NCI-H2196 (cell line): ENCODE results near the gene ABHD6.
"Not testable (repeated sequence)": the region's sequence is repeated elsewhere in the genome, so short reads cannot be mapped to it uniquely, and the experiment has no call there.

Source experiments
- DNase-seq: peaks from one replicate; lab custom pipeline; 2025; ENCODE audit not compliant: unreplicated experiment; lab: John Stamatoyannopoulos, UW

ABHD6 gene

DNA sequence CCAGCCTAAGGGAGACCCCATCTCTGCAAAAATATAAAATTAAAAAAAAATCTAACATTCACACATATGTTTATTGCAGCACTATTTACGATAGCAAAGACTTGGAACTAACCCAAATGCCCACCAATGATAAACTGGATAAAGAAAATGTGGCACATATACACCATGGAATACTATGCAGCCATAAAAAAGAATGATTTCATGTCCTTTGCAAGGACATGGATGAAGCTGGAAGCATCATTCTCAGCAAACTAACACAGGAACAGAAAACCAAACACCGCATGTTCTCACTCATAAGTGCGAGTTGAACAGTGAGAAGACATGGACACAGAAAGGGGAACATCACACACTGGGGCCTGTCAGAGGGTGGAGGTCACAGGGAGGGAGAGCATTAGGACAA lies 35.8 kb downstream of the ABHD6 start:
- not testable (repeated sequence) for DNase-seq

DNA sequence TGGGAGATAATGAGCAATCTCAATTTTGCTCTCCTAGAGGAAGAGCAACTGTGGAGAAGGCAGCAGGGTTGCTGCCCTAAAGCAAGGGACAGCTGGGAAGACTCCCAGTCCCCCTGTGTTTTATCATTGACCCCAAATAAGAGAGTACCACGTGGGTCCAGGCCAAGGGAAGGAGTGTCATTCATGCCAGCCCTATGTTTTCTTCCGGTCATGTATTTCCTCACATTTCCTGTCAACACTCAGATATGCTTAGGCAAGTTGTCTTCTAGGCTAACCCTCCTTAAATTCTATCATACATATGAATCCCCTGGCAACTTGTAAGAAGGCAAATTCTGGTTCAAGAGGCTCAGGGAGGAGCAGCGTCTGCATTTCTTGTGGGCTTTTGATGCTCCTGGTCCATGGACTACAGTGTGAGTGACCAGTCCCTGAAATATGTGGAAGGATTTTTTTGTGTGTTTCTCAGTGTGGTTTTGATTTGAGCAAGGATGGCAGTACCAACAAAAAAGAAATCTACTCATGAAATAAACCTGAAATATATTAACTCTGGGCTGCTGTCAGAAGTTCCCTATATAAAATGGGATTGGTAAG lies 36.5 kb downstream of the ABHD6 start:
- no peak for DNase-seq

DNA sequence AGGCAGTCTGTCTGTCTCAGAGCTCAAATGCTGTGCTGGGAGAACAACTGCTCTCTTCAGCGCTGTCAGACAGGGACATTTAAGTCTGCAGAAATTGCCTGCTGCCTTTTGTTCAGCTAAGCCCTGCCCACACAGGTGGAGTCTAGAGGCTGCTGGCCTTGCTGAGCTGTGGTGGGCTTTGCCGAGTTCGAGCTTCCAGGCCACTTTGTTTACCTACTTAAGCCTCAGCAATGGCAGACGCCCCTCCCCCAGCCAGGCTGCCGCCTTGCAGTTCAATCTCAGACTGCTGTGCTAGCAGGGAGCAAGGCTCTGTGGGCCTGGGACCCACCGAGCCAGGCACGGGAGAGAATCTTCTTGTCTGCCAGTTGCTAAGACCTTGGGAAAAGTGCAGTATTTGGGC lies 43.5 kb downstream of the ABHD6 start:
- no peak for DNase-seq

DNA sequence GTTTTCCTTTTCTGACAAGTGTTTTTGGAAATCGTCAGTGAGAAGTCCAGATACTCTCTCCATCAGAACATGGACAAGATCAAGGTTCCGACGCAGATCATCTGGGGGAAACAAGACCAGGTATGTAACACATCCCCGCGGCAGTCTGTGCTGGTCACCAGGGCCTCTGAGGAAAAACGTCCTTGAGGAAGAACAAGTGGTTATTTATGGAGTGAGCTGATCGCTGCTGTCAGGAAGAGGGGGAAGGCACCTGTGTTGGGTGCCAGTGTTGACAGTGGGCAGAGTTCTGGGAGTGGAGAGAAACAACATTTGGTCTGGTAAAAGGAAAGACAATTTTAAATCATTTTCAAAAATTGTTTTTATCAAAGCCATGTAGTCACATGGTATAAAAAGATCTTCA lies 47.7 kb downstream of the ABHD6 start:
- no peak for DNase-seq

DNA sequence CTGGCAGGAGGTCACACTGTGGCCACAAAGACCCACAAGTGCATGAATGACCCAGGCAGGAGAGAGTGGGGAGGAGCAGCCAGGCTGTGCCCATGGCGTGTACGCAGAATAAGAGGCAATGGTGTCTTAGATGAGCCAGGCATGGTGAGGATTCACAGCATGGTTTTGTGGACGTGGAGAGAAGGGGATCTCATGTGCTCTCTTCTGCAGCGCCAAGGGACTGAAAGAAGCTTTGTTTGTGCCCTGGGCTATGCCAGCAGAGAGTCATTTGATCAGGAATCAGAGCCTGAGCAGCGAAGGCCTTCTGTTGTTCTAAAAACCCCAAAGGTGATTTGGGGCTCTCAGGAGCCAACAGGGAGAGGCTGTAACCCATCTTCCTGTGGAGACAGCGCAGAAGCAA lies 49.8 kb downstream of the ABHD6 start:
- DNase-seq = no peak

DNA sequence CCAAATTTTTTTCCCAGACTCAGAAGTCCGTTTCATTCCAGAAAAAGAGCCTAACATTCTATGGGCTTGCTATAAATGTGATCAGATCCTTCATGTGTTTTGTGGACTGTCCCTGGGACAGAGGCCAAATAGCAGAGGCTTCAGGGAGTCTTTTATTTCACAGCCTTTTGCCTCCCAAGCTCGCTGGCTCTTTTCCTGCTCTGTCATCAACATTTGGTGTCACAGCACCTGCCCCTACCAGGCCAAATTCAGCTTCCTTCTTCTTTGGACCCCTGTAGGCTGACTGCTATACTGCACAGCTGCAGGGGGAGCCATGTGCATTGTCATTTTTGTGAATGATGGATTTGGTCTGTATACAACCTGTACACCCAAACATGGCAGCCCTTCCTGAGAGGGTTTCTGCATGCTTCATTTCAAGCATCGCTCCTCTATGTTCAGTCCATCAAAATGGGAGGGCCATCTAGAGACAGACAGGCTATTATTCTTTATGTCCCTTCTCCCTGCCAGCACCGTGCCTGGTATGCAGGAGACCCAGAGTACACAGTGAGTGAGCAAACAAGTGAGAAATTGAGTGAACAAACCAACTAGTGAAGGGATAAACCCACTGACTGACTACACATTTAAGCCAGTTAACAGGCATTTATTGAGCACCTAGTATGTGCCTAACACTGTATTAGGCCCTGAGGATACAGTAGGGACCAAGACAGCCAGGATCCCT lies 50.6 kb downstream of the ABHD6 start:
- no peak for DNase-seq

DNA sequence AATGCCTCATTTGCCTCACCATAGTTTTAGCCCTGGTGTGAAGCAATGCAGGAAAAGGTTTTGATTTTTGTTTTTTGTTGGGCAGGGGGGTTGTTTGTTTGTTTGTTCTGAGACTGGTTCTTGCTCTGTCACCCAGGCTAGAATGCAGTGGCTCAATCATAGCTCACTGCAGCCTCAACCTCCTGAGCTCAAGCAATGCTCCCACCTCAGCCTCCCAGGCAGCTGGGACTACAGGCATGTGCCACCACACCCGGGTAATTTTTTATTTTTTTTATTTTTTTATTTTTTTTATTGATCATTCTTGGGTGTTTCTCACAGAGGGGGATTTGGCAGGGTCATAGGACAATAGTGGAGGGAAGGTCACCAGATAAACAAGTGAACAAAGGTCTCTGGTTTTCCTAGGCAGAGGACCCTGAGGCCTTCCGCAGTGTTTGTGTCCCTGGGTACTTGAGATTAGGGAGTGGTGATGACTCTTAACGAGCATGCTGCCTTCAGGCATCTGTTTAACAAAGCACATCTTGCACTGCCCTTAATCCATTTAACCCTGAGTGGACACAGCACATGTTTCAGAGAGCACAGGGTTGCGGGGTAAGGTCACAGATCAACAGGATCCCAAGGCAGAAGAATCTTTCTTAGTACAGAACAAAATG lies 51.5 kb downstream of the ABHD6 start:
- not testable (repeated sequence) for DNase-seq

DNA sequence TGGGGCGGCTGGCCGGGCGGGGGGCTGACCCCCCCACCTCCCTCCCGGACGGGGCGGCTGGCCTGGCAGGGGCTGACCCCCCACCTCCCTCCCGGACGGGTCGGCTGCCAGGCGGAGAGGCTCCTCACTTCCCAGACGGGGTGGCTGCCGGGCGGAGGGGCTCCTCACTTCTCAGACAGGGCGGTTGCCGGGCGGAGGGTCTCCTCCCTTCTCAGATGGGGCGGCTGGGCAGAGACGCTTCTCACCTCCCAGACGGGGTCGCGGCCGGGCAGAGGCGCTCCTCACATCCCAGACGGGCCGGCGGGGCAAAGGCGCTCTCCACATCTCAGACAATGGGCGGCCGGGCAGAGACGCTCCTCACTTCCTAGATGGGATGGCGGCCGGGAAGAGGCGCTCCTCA lies 52.9 kb downstream of the ABHD6 start:
- DNase-seq = not testable (repeated sequence)

DNA sequence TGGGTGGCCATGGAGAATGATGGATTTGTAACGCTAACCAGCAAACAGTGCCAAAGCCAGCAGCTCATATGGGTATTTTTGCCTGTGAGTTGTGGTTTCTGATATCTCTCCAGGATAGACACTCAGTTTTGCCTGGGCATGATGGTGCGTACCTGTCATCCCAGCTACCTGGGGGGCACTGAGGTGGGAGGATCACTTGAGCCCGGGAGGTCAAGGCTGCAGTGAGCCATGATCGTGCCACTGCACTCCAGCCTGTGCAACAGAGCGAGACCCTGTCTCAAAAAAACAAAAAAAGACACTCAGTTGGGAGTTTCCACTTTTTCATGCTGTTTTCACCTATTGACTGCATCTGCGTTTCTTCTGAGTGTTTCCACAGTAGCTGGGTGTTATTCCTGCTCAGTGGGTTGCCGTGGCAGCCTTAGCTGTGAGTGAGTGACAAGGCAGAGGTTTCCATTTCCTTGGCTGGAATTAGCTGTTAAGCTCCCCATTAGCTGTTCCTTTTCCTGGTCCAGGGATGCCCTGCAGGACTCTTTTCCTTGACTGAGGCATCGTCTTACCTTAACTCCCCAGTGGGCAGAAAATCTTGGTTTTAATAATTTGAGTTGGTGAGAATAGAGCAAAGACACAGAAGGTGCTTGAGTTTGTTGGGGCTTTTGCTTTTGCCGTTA lies 54.2 kb downstream of the ABHD6 start:
- DNase-seq = no peak

DNA sequence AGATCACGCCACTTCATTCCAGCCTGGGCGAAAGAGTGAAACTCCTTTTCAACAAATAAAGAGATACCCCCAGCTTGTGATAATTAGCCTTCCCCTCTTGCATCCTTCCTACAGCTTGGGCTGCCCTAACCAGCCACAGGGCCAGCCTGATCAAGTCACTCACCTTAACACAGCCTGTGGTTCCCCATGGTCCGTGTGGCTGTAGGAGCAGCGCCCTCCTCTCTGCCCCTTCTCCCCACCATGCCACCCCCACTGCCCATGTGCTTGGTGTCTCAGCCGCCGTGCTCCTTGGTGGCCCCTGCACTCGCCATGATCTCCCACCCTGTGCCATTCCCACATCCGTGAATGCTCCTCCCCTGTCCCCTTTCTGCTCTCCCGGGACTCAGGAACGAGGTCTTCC lies 55.3 kb downstream of the ABHD6 start:
- DNase-seq = no peak

DNA sequence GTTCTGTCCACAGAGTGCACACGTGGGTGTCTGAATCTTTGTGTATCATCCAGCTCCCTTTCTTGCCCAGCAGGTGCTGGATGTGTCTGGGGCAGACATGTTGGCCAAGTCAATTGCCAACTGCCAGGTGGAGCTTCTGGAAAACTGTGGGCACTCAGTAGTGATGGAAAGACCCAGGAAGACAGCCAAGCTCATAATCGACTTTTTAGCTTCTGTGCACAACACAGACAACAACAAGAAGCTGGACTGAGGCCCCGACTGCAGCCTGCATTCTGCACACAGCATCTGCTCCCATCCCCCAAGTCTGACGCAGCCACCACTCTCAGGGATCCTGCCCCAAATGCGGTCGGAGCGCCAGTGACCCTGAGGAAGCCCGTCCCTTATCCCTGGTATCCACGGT lies 55.9 kb downstream of the ABHD6 start:
- DNase-seq = no peak

DNA sequence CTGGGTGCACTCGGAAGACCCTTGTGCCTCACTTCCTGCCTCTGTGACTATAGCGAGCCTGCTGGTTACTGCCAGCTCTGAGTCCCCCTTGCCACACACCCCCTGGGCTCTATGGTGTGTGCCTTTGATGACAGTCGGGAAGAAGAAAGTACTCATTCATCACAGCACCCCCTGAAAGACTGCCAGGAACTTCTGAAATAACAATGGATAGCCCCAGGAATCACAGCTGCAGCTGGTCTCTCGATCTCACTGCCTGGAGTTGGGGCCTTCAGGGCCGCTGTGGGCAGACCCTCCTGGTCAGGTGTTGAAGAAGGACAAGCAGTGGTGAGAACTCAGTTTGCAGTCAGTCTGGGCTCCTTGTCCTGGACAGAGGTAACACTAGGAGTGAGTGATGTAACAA lies 58.7 kb downstream of the ABHD6 start:
- no peak for DNase-seq

DNA sequence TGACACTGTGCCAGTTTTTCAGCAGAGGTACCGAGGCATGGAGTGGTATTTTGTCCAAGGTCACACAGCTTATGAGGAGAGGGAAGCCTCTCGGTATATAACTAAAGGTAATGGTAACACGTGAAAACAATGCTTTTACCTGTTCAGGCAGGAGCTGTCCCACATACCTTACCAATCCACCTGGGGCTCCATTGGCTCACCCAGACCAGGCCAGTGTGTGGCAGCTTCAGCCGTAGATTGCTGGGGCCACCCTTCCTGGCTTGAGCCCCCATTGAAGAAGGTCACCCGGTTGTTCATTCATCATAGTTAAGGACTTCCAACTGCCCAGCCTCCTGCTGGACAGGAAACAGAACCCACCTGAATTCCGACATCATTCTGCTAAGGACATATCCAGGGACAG lies 59.3 kb downstream of the ABHD6 start:
- no peak for DNase-seq

DNA sequence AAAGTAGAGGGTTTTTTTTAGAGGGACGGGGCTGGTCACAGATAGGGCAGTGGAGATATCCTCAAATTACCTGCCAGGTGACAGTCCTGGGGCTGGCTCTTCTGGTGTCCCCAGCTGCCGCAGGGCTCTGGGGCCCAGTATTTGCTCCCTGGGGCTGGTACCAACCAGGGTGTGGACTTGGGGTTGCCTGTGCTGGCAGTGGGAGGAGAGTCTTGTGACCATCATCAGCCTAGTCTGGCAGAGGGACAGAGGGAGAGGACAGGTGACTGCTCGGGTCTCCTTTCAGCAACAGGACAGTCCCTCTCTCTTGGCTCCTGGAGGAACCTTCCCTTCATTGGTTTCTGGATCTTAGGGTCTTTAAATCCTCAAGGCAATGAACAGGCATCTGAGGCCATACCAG lies 60.6 kb downstream of the ABHD6 start:
- DNase-seq = no peak

DNA sequence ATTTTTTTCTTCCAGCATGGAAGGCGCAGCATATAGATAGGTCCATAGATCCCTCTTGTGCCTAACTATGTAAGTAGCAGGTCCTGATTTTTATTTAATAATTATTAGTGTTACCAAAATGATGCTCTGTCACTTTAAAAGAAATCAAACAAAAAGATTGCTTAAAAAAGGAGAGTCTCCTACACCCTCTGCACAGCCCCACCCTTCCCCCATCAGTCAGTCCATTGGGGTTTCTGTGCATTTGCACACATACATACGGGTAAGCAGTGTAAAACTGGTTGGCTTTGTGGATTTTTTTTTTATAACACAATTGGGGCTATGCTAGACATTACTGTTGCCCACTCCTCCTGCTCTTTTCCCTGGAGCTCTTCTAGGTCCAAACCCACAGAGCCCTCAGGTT lies 61.5 kb downstream of the ABHD6 start:
- DNase-seq = no peak

DNA sequence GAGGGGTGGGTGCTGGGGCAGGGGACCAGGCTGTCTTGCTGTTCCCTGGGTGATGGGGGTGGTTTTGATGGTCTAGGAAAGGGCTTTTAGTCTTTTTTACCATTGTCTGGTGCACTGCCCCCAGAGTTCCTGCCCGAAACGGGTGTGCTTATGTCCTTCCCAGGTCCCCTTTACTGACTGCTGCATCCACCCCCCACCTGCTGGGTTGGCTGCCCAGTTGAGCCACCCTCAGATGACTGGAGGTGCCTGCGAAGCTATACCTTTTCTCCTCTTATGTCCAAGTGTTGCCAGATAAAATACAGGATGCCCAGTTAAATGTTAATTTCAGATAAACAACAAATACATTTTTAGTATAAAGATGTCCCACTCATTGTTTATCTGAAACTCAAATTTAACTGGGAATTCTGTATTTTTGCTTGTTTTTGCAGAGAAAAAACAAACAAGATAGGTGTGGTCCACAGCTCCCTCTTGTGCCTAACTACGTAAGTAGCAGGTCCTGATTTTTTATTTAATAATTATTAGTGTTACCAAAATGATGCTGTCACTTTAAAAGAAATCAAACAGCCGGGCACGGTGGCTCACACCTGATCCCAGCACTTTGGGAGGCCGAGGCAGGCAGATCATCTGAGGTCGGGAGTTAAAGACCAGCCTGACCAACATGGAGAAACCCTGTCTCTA lies 62.4 kb downstream of the ABHD6 start:
- DNase-seq = no peak

DNA sequence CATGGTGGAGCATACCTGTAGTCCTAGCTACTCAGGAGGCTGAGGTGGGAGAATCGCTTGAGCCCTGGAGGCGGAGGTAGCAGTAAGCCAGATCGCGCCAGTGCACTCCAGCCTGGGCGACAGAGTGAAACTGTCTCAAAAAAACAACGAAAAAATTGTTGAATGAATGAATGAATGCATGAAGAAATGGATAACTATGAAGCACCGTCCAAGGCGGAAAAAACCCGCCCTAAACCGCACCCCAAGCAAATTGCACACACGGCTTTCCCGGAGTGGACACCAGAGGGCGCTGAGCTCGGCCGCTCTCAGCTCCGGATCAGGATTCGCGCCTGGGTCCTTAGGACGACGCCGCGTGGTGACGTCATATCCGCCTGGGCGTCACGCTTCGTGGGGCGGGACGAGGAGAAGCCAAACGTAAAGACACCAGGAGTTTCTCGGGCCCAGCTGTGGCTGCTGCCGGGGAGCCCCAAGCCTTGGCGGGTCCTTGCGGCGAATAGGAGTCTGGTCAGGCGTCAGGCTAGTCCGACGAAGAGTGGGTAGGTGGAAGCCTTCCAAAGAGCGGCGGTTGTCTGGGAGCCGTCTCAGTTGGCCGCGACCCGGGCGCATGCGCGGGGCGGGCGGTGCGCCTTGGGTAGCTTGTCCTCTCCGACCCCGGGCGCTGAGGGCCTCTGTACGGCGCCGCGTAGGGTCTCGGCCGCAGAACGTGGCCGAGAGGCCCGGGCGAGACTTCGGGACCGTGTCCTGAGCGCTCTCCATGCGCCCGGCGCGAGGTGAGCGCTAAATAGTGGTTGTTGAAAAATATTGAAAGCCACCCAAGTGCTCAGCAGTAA lies 68.5 kb downstream of the ABHD6 start, which contains the start of the genes HTD2 and RPP14:
TSS of gene HTD2 (plus strand) at position 639 of the 830 bp plus-strand sequence. CDS start 11,094 bp downstream, outside the sequence.
TSS of gene RPP14 (plus strand) at position 364 of the 830 bp plus-strand sequence. CDS start 4,085 bp downstream, outside the sequence.
- peak; percentile 88 for DNase-seq

DNA sequence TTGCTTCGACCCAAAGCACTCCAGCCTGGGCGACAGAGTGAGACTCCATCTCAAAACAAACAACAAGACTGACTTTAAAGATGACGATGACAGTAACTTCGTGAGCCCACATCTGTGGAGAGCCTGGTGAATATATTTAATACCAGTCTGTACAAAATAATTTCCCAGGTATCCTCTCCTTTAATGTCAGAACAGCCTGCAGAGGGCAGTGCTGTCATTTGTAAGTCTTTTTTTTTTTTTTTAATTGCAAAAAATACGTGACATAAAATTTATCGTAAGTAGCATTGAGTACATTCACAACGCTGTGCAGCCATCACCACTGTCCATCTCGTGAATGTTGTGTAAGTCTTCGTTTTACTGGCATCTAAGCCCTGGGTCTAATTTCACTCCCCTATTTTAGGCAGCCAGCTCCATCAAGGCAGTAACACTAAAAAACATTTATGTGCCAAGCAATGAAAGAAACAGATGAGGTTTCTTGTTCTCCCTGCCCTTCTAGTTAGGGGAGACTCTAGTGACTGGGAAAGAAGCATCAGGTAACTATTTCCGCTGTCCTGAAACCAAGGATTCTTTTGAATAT lies 70.1 kb downstream of the ABHD6 start:
- DNase-seq = peak; percentile 5

DNA sequence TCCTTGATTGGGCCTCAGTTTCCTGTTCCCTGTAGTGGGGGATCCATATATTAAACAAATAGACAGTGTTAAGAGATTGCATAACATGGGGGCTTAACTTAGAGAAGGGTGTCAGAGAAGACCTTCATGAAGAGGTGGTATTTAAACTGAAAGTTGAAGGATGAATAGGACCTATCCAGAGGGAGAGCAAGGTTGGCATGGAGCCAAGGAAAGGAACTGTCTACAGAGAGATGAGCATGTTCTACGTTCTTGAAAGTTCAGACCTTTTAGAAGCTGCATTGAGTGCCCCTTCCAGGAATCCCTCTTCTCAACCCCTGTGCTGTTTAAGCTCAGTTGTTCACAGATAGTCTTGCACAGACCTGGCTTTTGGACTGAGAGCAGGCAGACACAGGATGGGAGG lies 71.1 kb downstream of the ABHD6 start:
- DNase-seq = peak; percentile 4

DNA sequence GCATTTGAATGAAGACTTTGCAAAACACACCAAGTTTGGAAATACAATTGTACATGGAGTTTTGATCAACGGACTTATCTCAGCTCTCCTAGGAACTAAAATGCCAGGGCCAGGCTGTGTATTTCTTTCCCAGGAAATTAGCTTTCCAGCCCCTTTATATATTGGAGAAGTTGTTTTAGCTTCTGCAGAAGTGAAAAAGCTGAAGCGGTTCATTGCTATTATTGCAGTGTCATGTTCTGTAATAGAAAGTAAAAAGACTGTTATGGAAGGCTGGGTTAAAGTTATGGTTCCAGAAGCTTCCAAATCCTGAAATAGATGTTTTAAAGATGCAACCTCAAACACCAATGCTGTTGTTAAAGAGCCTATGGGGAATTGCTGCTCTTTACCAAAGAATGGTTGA lies 80.2 kb downstream of the ABHD6 start:
- no peak for DNase-seq
